Ureter (tissue), 1 donor: Measurements from ENCODE around the gene PPFIA2. TPM values are rescaled to one million over a fixed set of nuclear protein-coding genes. Genes with fewer than 3 reads are reported as not detected.

Experiments
- DNase-seq: peaks from one replicate; pipeline ENCODE4 v3.0.0-alpha.2; 2020; ENCODE audit warnings: low spot score
- total RNA-seq: library from RNA; stranded (reverse); gene quantifications from one replicate; pipeline ENCODE4 v1.2.4, GENCODE V29; 2023
- donor health status: DM: yes; HTN: yes; CAD: no.

Gene PPFIA2
- total RNA-seq, 1 donor from 2014 or later, result 18.5 TPM

- no peak for DNase-seq
Measured at GRCh38 chr12:81354327-81354932, 404.7 kb downstream of the PPFIA2 start.

GRCh38 chr12:81350309-81350708, 408.8 kb downstream of the PPFIA2 start:
- no peak for DNase-seq

- DNase-seq, result no peak
Measured at GRCh38 chr12:81347404-81347803, 411.7 kb downstream of the PPFIA2 start.

- no peak for DNase-seq
Measured at GRCh38 chr12:81340910-81341309, 418.2 kb downstream of the PPFIA2 start.

- no peak for DNase-seq
Measured at GRCh38 chr12:81339071-81339470, 420.1 kb downstream of the PPFIA2 start.

- DNase-seq, result no peak
Measured at GRCh38 chr12:81337886-81338285, 421.3 kb downstream of the PPFIA2 start.

- DNase-seq, result no peak
Measured at GRCh38 chr12:81333812-81334211, 425.3 kb downstream of the PPFIA2 start.

GRCh38 chr12:81332054-81332453, 427.1 kb downstream of the PPFIA2 start:
- no peak for DNase-seq

GRCh38 chr12:81330480-81330879, 428.7 kb downstream of the PPFIA2 start:
- no peak for DNase-seq

- DNase-seq, result no peak
Measured at GRCh38 chr12:81329085-81329484, 430.1 kb downstream of the PPFIA2 start.

- DNase-seq, result no peak
Measured at GRCh38 chr12:81327425-81327824, 431.7 kb downstream of the PPFIA2 start.

GRCh38 chr12:81325086-81325485, 434.1 kb downstream of the PPFIA2 start:
- no peak for DNase-seq

- DNase-seq, result no peak
Measured at GRCh38 chr12:81314903-81315531, 444.1 kb downstream of the PPFIA2 start.

- DNase-seq, result no peak
Measured at GRCh38 chr12:81303935-81304334, 455.2 kb downstream of the PPFIA2 start.

- no peak for DNase-seq
Measured at GRCh38 chr12:81300454-81300853, 458.7 kb downstream of the PPFIA2 start.

- no peak for DNase-seq
Measured at GRCh38 chr12:81297601-81298000, 461.5 kb downstream of the PPFIA2 start.

GRCh38 chr12:81296556-81297305, 462.4 kb downstream of the PPFIA2 start:
- no peak for DNase-seq

- no peak for DNase-seq
Measured at GRCh38 chr12:81295251-81295650, 463.9 kb downstream of the PPFIA2 start.

- no peak for DNase-seq
Measured at GRCh38 chr12:81294325-81295190, 464.6 kb downstream of the PPFIA2 start.

- no peak for DNase-seq
Measured at GRCh38 chr12:81288651-81289050, 470.5 kb downstream of the PPFIA2 start.

GRCh38 chr12:81284137-81284536, 475.0 kb downstream of the PPFIA2 start:
- DNase-seq, result no peak
